ENCODE results near the gene NUTM1. TPM values are rescaled to one million over a fixed set of nuclear protein-coding genes. Genes with fewer than 3 reads are reported as not detected.

The NUTM1 gene, protein sequence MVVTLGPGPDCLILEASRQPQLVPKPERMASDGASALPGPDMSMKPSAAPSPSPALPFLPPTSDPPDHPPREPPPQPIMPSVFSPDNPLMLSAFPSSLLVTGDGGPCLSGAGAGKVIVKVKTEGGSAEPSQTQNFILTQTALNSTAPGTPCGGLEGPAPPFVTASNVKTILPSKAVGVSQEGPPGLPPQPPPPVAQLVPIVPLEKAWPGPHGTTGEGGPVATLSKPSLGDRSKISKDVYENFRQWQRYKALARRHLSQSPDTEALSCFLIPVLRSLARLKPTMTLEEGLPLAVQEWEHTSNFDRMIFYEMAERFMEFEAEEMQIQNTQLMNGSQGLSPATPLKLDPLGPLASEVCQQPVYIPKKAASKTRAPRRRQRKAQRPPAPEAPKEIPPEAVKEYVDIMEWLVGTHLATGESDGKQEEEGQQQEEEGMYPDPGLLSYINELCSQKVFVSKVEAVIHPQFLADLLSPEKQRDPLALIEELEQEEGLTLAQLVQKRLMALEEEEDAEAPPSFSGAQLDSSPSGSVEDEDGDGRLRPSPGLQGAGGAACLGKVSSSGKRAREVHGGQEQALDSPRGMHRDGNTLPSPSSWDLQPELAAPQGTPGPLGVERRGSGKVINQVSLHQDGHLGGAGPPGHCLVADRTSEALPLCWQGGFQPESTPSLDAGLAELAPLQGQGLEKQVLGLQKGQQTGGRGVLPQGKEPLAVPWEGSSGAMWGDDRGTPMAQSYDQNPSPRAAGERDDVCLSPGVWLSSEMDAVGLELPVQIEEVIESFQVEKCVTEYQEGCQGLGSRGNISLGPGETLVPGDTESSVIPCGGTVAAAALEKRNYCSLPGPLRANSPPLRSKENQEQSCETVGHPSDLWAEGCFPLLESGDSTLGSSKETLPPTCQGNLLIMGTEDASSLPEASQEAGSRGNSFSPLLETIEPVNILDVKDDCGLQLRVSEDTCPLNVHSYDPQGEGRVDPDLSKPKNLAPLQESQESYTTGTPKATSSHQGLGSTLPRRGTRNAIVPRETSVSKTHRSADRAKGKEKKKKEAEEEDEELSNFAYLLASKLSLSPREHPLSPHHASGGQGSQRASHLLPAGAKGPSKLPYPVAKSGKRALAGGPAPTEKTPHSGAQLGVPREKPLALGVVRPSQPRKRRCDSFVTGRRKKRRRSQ
- polyA plus RNA-seq (ENCODE audit: insufficient read length in 3 of 3) = under 1 TPM; 0.03 to 0.12 (median 0.05) TPM
- long read RNA-seq, donor 1 = 0 reads
- long read RNA-seq, donor 2 = 0 reads
- long read RNA-seq, donor 3 = 0 reads
- long read RNA-seq, donor 4 = 0 reads
- long read RNA-seq, donor 5 = 0 reads
- long read RNA-seq, donor 6 = 0 reads
- long read RNA-seq, donor 7 = 0 reads
- long read RNA-seq, donor 8 = 0 reads
- long read RNA-seq, donor 9 = 0 reads
- long read RNA-seq, donor 10 = 0 reads
- long read RNA-seq, donor 11 = 0 reads
- long read RNA-seq, donor 12 = 0 reads
- long read RNA-seq, donor 13 = 0 reads
- long read RNA-seq, donor 14 = 0 reads
- long read RNA-seq, donor 15 = 0 reads
- long read RNA-seq, donor 16, partial matches to known transcripts = 35 of 82 reads
- long read RNA-seq, donor 16, other reads (novel, unspliced or antisense) = 47 of 82 reads

DNA sequence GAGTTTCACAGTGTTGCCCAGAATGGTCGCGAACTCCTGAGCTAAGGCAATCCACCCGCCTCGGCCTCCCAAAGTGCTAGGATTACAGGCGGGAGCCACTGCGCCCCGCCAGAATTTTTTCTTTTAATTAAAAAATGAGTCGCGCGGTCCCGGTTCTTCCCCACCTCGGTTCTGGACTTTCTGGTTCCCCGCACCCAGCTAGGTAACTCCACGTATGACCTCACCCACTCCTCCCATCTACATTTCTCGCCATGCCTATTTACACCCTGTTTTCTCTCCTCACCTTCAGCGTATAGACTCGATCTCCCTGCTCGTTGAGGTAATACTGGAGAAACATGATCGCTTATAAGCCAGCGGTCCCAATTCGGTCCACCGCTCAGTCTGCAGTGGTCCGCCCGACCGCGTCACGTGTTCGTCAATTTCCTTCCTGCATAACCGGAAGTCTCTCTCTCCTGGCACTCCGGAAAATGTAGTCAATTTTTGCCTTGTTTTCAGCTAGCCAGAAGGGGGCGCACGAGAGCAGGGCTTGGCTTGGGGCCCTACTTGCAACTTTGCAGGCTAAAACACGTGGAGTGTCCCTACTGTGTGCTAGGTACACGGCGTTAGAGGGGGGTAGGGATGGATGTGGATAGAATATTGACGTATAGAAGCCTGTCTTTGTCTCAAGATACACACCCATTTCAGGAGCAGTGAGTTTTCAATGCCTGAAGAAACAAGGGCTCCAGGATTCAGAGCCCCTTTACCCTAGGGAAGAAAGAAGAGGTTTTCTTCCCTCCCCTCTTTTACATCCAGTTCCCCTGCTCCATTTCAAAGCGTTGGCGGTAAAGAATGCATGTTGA lies at the start of gene NUTM1, which contains the start of gene NOP10:
Gene NUTM1, plus strand, starts transcription at position 579 of the 839 bp plus-strand sequence. CDS start 382 bp downstream, outside the sequence.
Gene NOP10, minus strand, starts transcription at position 400 of the 839 bp plus-strand sequence. Its CDS starts 63 bp downstream, at position 337.
- peak; percentile 77 to 90 (median 87) for DNase-seq (ENCODE audit: extremely low read depth in 1 of 11, low read depth in 9 of 11, low spot score in 4 of 11)

DNA sequence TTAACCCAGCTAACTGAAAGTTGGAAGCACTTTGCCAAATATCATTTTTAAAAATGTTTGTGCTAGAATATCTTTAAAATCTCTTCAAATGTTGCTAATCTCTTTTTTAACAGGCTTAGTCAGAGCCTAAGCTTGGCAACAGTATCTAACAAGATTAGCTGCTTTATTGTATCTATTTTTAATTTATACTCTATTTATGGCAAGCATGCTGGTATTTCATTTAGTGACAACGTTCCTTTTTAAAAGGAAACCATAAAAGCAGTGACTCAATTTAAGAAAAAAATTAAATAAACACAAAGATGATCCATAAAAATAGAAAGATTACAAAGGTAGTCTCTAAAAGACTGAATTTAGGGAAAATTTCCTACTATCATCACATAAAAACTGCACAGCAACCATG lies 46.1 kb upstream of the NUTM1 start:
- DNase-seq (ENCODE audit: extremely low read depth in 1 of 11, low read depth in 9 of 11, low spot score in 4 of 11) = no peak

DNA sequence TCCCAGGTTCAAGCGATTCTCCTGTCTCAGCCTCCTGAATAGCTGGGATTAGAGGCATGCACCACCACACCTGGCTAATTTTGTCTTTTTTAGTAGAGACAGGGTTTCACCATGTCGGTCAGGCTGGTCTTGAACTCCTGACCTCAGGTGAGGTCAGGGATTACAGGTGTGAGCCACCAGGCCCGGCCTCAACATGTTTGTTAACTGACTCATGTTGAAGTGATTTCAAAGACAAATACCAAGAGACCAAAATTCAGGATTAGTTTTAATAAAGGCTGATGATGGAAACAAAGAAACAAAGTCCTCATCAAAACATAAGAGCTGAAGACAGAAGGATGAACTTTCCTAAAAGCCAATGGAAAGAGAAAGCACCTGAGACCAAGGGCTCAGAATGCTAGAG lies 42.1 kb upstream of the NUTM1 start:
- no peak for DNase-seq (ENCODE audit: extremely low read depth in 1 of 11, low read depth in 9 of 11, low spot score in 4 of 11)

DNA sequence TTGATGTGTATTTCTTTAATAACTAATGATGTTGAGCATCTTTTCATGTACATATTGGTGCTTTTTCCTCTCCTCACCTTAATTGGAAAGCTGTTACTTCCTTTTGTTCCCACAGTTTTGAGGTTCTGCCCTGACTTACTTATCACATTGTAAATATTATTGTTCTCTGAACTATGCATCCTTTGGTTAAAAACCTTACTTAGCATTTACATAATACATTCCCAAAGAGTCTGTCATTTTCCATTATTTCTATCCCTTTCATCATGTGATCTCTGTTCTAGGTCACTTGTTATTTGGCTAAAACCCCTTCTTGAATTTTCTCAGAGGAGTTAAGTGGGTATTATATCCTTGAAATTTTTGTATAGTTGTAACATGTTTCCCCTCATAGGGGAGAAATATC lies 38.5 kb upstream of the NUTM1 start:
- no peak for DNase-seq (ENCODE audit: extremely low read depth in 1 of 11, low read depth in 9 of 11, low spot score in 4 of 11)

DNA sequence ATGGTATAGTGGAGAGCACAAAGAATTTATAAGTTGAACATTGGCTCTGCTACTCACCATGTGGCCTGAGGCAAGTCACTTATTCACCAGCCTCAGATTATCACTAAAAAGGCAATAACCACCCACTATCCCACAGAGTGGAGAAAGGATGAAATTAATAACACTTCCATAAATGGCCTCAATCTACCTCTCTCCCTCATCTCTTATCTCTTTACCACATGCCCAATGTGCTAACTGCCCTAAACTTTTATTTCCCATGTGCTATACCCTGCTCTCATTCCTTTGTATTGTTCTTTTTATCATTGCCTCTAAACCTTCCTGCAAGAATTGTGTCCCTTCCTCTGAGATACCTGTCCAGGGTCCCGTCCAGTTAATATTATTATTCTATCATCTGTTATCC lies 31.6 kb upstream of the NUTM1 start:
- DNase-seq (ENCODE audit: extremely low read depth in 1 of 11, low read depth in 9 of 11, low spot score in 4 of 11) = no peak

DNA sequence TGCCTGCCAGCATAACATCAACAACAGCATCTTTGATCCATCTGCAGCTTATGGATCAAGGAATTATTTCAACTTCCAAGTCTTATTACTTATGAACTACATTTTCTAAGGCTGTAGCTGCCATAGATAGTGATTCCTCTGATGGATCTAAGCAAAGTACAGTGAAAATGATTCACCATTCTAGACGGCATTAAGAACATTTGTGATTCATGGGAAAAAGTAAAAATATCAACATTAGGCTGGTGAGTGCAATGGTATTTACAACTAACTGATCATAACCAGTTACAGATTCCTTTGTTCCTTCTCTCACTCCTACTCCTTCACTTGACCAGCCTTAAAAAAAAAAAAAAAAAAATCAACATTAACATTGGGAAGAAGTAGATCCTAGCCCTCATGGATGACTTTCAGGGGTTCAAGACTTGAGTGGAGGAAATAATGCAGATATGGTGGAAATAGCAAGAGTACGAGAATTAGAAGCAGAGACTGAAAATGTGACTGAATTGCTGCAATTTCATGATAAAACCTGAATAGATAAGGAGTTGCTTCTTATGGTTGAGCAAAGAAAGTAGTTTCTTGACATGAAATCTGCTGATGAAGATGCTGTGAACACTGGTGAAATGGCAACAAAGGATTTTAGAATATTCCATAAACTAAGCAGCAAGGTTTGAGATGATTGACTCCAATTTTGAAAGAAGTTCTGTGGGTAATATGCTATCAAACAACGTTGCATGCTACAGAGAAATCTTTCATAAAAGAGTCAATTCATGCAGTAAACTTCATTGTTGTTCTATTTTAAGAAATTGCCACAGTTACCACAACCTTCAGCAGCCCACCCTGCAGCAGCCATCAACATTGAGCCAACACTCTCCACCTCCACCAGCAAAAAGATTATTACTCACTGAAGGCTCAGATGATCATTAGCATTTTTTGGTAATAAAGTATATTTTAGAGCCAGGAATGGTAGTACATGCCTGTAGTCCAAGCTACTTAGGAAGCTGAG lies 28.3 kb upstream of the NUTM1 start:
- DNase-seq (ENCODE audit: extremely low read depth in 1 of 11, low read depth in 9 of 11, low spot score in 4 of 11) = no peak

DNA sequence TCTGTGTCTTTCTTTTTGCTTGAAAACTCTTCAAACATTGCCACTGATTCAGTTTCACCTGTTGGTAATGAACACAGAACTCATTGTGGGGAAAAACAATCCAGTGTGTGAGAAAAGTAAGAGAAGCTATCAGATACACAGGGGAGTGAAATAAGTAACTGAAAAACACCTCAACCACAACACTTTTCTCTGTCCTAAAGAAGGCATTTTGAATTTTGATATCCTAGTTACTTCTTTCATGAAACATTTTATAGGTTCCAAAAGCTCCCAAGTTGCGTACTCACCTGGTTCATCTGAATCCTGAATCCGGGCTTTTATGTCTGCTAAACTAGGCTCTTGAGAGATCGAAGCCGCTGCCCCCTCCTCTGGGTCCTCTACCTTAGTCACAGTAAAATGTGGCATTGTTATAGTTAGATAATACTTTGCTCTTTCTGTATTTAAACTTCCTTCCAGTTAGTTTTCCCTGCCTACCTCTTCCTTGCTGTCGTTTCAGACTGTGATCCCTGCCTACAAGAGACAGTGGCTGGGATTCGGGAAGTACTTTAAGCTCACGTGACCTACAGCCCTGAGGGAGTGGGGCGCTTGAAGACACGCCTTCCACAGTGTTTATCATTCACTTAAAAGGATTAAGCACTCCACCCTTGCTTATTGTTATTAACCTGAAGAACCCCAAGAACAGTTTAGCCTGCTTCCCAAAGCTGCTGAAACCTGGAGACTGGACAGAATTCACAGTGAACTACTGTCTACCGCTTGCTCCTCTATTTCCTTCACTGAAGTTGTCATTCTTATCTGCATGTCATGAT lies 24.6 kb upstream of the NUTM1 start:
- DNase-seq (ENCODE audit: extremely low read depth in 1 of 11, low read depth in 9 of 11, low spot score in 4 of 11) = peak in 5 of 11 donors; percentile 26 to 65 (median 51)

DNA sequence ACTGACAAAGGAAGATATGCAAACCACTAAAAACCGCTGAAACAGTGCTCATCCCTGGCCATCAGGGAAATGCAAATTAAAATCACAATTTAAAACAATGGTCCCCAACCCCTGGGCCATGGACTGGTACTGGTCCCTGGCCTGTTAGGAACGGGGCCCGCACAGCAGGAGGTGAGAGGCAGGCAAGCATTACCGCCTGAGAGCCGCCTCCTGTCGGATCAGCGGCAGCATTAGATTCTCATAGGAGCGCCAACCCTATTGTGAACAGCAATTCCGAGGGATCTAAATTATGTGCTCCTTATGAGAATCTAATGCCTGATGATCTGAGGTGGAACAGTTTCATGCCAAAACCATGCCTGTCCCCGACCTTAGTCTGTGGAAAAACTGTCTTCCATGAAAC lies 19.9 kb upstream of the NUTM1 start:
- DNase-seq (ENCODE audit: extremely low read depth in 1 of 11, low read depth in 9 of 11, low spot score in 4 of 11) = no peak

DNA sequence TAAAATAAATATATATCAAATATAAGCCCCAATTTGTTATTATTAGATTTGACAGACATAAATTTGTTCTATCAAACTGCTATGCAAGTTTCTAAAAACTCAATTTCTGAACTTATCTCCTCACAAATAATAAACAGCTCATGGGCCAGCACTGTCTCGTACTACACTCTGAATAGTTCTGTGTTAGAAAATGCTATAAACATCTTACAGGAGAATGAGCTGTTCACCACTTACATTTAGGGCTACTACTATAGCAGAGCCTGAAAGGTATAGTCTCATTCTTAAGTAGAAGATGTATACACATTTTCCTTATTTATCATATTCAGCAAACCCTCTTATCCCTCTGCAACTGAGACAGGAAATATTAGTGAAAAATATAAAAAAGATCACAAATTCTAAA lies 18.2 kb upstream of the NUTM1 start:
- DNase-seq (ENCODE audit: extremely low read depth in 1 of 11, low read depth in 9 of 11, low spot score in 4 of 11) = no peak

DNA sequence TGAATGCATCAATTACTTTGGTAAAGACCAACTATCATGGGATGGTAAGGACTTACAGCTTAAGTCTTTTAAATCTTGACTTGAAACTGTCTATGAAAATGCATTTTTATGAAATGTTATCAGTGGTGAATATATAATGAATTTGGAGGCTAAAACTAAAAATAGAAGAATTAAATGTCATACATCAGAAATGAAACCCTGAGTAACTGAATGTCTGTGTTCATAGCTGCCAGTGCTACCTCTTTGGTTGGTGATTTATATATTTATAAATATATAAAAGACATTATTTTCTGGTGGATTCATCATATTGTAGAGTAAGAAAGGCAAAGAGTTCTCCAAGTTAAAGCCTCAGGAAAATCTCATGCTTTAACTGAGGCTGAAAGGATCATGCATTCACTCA lies 17.7 kb upstream of the NUTM1 start:
- DNase-seq (ENCODE audit: extremely low read depth in 1 of 11, low read depth in 9 of 11, low spot score in 4 of 11) = no peak

DNA sequence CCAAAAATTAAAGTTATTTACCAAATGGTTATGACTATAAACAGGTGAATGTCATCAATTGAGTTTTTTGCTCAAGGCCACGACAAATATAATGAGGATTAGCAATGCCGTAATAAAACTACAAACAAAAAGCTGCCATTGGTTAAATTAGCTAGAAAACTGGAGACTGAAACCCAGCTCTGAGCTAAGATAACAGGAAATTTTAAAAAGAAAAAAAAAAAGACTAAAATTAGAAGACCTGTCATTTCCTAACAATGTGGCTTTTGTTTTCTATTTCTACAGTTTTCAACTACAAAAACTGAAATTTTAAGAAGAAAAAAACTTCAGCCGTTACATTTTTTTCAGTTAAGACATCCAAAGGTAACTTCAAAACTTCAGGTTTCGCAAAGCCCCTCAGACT lies 15.2 kb upstream of the NUTM1 start:
- DNase-seq (ENCODE audit: extremely low read depth in 1 of 11, low read depth in 9 of 11, low spot score in 4 of 11) = no peak

DNA sequence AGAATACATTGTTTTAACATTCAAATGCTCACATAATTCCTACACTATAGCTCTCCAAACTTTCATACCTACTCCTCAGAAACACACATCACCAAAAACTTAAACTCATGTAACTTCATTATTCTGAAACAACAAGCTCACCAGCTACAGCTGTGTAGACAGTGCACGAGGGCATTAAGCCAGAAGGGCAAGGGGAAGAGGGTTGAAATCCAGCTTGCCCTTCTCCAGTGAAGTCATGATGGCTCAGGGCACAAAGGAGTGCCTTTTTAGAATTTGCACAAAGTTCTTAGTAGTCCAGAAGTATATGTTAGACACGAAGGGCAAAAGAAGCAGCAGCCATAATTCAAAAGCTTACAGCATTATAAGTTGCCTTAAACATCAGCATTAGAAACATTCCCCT lies 14.1 kb upstream of the NUTM1 start:
- no peak for DNase-seq (ENCODE audit: extremely low read depth in 1 of 11, low read depth in 9 of 11, low spot score in 4 of 11)

DNA sequence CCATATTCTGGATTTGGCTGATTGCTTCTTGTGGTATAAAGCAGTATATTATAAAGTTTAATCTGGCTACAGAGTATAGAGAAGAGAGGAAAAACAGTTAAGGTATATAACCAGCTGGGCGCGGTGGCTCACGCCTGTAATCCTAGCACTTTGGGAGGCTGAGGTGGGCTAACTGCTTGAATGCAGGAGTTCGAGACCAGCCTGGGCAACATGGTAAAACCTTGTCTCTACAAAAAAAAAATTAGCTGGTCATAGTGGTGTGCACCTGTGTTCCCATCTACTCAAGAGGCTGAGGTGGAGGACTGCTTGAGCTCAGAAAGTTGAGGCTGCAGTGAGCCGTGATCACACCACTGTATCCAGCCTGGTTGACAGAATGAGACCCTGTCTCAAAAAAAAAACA lies 12.8 kb upstream of the NUTM1 start:
- no peak for DNase-seq (ENCODE audit: extremely low read depth in 1 of 11, low read depth in 9 of 11, low spot score in 4 of 11)

DNA sequence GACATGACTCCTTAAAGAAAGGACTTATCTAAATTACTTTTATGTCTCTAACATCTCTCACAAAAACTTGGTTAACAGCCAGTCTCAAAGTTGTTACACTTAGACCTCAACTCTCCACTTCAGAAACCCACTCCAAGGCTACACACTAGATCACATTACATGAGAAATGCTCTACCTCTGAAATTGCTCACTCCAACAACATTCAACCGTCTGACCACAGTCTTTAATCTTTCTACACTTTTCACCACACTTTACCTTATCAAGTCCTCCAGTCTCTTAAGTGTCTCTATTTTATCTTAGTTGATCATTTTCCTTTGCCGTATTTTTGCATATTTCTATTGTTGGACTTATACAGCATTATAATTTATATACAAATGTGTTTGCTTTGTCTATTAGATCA lies 11.3 kb upstream of the NUTM1 start:
- no peak for DNase-seq (ENCODE audit: extremely low read depth in 1 of 11, low read depth in 9 of 11, low spot score in 4 of 11)

DNA sequence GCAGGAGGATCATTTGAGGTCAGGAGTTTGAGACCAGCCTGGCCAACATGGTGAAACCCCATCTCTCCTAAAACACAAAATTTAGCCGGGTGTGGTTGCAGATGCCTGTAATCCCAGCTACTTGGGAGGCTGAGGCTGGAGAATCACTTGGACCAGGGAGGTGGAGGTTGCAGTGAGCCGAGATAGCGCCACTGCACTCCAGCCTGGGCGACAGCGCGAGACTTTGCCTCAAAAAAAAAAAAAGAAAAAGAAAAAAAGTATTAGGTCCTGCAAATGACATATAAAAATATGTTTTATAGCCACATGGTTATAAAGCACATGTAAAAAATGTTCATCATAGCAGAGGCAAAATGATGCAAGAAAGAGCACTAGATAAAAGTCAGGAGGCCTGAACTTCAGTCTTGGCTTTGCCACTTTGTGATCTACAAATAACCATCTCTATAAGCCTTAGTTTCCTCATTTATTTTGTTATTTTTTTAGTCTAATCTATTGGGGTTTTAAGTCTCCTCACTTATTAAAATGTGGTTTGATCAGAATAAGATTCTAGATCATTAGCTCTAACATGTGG lies 10.5 kb upstream of the NUTM1 start:
- no peak for DNase-seq (ENCODE audit: extremely low read depth in 1 of 11, low read depth in 9 of 11, low spot score in 4 of 11)

DNA sequence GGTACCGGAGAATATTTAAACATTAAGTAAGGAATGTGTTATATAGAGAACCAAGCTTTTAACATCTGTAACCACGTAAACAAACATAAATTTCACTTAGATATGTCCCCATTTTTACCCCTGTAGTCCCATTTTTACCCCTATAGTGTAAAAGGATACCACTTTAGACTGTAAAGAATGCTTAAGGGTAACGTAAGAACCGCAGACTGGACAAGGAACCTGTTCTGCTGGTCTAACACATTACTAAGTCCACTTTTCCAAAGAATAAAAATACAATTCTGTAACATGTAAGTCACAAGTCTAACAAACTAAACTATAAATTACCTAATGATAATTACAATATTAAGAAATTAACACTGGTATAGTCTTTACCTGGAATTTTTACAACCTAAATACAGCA lies 8.4 kb upstream of the NUTM1 start:
- no peak for DNase-seq (ENCODE audit: extremely low read depth in 1 of 11, low read depth in 9 of 11, low spot score in 4 of 11)
